Stimulated activated CD8-positive, alpha-beta memory T cell treated with anti-CD3 and anti-CD28 coated beads, Interleukin-15, amount 100 ng/mL, for 48 hours (primary cell): ENCODE results near the gene RHBDF2.
"Not testable (repeated sequence)": the region's sequence is repeated elsewhere in the genome, so short reads cannot be mapped to it uniquely, and the experiment has no call there.

Experiments used
- DNase-seq, 2 donors: peaks; one replicate each; pipeline ENCODE4 v3.0.0-alpha.2; 2020; ENCODE audit warnings: low read depth in 2 of 2

RHBDF2 gene

DNA sequence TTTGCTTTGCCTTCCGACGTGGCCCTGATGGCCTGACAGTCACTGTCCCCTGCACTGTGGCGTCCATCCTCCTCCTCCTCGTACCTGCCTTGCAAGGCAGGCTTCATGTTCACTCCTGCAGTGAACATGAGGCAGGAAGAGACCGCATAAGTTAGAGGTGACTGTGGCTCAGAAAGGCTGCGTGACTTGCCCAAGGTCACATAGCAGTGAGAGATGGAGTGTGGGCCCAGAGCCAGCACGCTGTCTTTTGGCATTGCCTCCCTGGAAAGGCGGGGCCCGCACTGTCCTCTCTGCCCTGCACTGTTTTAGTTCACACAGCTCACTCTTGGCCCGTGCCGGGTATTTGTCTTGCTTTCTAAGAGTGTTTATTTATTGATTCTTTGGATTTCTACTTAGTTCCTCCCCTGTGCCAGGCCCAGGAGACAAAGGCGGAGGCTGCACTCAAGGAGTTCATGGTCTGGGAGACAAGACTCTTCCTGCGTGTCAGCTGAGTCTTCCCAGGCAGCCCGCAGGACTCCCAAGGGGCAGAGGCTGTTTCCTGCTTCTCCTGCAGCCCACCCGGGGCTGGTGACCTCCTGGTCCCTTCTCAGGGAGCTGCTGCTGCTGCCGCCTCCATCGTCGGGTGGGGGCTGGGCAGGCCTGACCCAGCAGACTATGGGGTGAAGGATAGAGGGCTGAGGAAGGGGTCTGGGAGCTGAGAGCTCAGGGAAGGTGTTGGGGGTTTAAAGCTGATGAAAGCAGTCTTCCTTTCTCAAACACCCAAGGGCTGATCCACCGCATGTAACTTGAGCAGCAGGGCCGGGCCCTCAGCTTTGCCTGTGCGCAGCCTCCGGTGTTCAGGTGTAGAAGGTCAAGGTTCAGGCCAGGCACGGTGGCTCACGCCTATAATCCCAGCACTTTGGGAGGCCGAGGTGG, 23.6 kb upstream of the RHBDF2 start:
- DNase-seq, result no peak

DNA sequence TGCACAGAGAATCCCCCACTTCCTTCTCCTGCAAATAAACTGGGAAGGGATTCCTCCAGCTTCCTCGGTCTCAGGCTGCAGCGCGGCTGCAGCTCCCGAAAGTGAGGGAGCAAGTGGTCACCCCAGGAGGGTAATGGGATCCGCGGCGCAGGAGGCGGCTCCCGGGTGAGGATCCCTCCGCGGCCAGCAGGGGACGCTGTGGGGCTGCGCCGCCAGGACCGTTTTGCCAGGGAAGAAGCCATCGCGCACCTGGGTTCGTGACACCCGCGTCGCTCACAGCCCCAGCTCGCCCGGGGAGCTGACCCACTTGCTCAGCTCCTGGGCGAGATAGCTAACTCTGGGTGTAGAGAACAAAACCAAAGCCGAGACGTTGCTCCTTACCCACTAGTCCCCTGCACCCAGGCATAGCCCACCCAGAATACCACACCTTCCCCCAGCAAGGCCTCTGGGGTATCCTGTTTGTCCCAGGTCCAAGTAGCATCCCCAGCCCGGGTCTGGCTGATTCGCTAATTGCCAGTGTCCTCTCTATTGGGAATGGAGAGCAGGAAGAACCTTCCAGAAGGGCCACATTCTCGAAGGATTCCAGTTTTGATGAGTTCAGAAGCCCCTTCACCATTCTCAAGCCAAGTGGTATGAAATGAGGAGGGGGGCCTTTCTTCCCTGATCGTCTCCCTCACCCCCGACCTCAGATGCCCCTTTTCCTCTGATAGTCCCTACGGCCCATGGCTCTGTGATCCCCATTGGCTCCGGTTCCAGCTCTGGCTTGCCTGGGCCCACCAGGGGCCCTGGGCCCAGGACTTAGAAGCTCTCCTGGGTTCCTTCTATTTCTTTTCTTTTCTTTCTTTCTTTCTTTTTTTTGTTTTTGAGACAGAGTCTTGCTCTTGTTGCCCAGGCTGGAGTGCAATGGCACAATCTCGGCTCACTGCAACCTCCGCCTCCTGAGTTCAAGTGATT, 22.1 kb upstream of the RHBDF2 start:
- DNase-seq, result peak; percentile 59 to 65

DNA sequence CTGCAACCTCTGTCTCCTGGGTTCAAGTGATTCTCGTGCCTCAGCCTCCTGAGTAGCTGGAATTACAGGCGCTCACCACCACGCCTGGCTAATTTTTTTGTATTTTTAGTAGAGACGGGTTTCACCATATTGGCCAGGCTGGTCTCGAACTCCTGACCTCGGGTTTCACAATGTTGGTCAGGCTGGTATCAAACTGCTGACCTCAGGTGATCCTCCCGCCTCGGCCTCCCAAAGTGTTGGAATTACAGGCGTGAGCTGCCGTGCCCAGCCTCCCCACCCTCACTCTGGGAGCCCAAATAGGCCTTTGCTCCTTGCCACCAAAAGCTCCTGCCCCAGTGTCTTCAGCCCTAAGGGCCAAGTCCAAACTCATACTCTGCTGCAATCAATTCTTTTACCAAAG, 20.5 kb upstream of the RHBDF2 start:
- not testable (repeated sequence) for DNase-seq

GRCh38 chr17:76521262-76521661, 20.0 kb upstream of the RHBDF2 start:
- DNase-seq, result no peak

DNA sequence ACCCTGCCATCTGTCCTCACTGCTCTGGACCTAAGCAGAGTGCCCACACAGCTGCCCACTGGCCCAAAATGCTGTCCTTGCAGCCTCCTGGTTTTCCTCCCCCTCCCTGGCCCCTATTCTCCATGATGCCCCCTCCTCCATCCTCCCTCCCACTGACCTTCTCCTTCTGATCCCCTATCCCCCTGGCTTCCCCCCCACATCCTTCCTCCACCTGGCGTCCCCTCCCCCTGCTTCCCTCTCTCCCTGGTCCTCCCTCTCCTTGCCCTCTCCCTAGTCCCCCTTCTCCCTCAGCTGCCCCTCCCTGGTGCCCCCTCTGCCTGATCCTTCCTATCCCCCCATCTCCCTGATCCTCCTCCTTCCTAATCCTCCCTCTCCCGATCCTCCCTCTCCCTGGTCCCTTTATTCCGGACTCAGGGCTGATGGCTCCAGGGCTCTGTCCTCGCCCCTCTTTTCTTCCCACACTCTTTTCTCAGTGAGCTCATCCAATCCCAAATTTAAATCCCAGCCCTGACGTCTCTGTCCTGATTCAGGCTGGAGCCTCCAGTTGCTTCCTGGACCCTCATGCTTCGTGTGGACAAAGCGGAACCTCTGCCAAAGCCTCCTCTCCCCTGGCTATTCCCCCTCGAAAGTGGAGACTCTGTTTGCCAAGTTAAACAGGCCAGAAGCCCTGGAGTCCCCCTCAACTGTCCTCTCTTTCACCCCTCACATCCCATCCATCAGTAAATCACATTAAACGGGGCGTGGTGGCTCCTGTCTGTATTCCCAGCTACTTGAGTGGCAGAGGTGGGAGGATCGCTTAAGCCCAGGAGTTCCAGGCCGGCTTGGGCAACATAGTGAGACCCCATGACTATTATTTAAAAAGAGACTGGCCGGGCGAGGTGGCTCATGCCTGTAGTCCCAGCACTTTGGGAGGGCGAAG, 18.1 kb upstream of the RHBDF2 start:
- no peak for DNase-seq

- no peak for DNase-seq
Measured at GRCh38 chr17:76517638-76518038, 16.4 kb upstream of the RHBDF2 start.

DNA sequence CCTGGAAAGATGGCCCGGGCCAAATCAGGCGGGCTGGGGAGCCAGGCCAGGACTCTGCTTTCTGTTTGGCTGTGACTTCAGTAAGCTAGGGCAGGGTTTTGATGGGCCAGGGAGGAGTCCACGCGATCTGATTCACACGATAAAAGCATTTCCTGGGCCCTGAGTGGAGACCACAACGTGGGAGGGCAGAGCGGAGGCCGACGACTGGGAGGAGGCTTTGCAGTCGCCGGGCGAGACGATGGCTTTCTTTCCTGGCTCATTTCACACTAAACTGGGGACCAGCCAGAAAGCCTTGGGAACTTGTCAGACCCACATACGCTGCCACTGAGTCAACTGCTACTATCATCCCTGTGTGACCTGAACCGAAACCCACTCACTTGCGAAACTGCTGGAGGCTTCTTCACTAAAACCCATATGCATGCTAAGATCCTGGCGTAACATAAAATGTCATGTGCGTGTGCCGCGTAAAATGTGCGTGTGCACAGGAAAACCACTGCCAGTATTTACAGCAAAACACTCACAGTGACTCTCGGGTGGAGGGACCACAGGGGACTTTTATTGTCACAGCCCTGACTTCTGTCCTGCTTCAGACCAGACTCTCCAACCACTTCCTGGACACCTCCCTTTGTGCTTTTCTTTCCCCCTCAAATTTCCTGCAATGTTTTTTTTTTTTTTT, 14.2 kb upstream of the RHBDF2 start:
- DNase-seq, result peak; percentile 83 to 88

GRCh38 chr17:76514355-76514754, 13.1 kb upstream of the RHBDF2 start:
- DNase-seq, result not testable (repeated sequence)

- no peak for DNase-seq
Measured at GRCh38 chr17:76513306-76513692, 12.1 kb upstream of the RHBDF2 start.

- DNase-seq, result no peak
Measured at GRCh38 chr17:76512366-76513305, 11.4 kb upstream of the RHBDF2 start.

GRCh38 chr17:76511668-76512365, 10.6 kb upstream of the RHBDF2 start:
- DNase-seq, result no peak

GRCh38 chr17:76510831-76511244, 9.6 kb upstream of the RHBDF2 start:
- DNase-seq, result no peak

GRCh38 chr17:76508472-76509063, 7.3 kb upstream of the RHBDF2 start:
- DNase-seq, result not testable (repeated sequence)

DNA sequence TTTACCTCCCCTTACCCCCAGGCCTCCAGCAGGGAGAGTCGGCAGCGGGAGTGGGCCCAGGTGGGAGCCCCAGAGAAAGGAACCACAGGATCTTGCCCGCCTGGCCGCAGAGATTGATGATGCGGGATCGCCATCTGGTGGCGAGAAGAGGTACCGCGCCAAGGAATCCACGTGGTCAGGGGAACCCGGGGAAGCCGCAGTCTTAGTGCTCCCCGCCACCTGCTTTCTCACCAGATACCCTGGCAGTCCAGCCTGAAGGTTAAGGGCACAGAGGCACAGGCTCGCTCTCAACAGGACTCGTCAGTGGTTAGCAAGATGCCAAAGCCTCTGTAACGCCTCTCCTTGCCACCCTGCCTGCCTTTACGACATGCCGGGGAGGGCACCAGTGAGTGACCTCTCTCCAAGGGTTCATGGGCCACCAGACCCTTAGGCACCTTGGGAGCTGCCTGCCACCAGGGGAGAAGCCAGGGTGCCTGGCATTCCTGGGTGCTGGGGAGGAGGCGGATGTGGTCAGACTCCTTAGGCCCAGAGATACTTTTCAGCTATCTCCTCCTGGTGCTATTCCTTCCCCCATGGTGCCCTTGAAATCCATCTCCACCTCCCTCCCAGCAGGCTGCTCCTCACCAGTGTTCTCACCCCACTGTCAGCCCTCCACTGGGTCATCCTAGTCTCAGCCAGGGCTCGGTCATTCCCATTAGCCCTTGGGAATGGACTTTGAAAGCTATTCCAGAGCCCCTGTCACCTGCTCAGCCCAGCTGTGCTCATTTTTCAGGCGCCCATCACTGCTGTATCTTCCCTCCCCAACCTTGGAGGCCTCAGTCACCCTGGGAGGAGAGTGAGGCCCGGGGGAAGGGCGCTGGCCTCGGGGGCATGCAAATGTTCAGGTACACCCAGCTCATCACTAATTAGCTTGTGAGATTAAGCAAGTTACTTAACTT, 5.5 kb upstream of the RHBDF2 start:
- peak; percentile 75 to 76 for DNase-seq

DNA sequence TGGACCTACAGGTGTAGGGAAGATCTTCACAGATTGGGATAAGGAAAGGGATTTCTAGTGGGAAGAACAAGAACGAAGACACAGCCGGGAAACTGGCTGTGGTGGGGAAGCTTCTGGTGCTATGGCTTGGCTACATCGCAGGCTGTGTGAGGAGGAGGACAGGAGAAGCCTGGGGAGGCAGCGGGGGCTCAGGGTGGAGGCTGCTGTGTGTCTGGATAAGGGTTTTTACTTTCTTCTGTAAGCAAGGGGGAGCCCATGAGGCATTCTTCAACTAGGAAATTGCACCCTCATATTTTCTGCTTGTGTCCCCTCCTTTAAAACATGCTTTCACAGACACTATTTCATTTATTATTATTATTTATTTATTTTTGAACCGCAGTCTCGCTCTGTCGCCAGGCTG, 2.9 kb upstream of the RHBDF2 start:
- no peak for DNase-seq

GRCh38 chr17:76502341-76503211, 1.4 kb upstream of the RHBDF2 start:
- no peak for DNase-seq
